Measurements from ENCODE around the gene SCAF1. TPM values are rescaled to one million over a fixed set of nuclear protein-coding genes. Genes with fewer than 3 reads are reported as not detected.
A peak's percentile ranks its signal among the peaks of the same experiment; 100 is the strongest.

The SCAF1 gene
- total and polyA plus RNA-seq, 9 of the 15 experiments (the other 6 are each of a cell fraction or from before 2014, with no cell fraction given): 0.20 to 79.0 (median 4.9) TPM

GRCh38 chr19:49655570-49656455 lies 13.8 kb downstream of the SCAF1 start:
- DNase-seq (ENCODE audit: extremely low read depth in 1 of 4, low spot score in 3 of 4): no peak
- Histone ChIP-seq H3K27ac (ENCODE audit: extremely low read depth, low read depth, low read length) (no peak overlapping the region), H3K4me1 (replicated peaks in 1 of 2; ENCODE audit: control insufficient read depth in 2 of 2, insufficient read depth in 2 of 2, low read length in 2 of 2) (peaks cover 0 to 18% of the 10 kb centered on the region in 2 experiments; a peak in 2 of 5 replicates), H3K4me3 (no peak overlapping the region), H3K27me3 (ENCODE audit: control insufficient read depth in 2 of 2, insufficient read depth in 2 of 2, low read length in 2 of 2) (no peaks in the 10 kb centered on the region), H4K20me1 (replicated peaks; ENCODE audit: control insufficient read depth, insufficient read depth, low read length) (0 out of 2 replicates have a peak, but pooled peaks cover 14% of the 10 kb centered on the region), H3K9me1 (ENCODE audit: control insufficient read depth, insufficient read depth, low read length) (peaks cover 2% of the 10 kb centered on the region), H3K79me2 (ENCODE audit: control insufficient read depth, insufficient read depth, low read length) (no peaks in the 10 kb centered on the region), H3K9me3 (replicated peaks; ENCODE audit: control insufficient read depth, insufficient read depth, low read depth, low read length) (peaks cover 2% of the 10 kb centered on the region; the same call in 1 of the 2 replicates), H3K36me3 (ENCODE audit: control insufficient read depth, insufficient read depth, low read length) (peaks cover 88% of the 10 kb centered on the region; the same call in 2 of the 3 replicates), H3K9ac (ENCODE audit: insufficient read depth in 1 of 2, low read depth in 2 of 2, low read length in 2 of 2) (no peak overlapping the region), H2AFZ (ENCODE audit: low read depth, low read length) (no peak overlapping the region), H3K4me2 (ENCODE audit: insufficient read depth, low read length) (no peak overlapping the region)
- no peak for ATAC-seq
- intact Hi-C loops (cut with micrococcal nuclease): no loop called here
- ChIA-PET CTCF (ENCODE audit: low intra/inter-chr PET ratio) (no interaction called here), POLR2A (interaction anchor here (0.6 to 4.8 kb wide), 7 partner anchors 9 to 216 kb away, joined by 3 to 28 read pairs (median 4); partner anchors contain the start of genes BCL2L12, IRF3, PRRG2 and RRAS)
- in situ Hi-C loops (cut with MboI): no loop called here
- TF ChIP-seq ZNF121 (CRISPR knock-in tag; conservative IDR thresholded peaks at IDR 0.05) (peak; percentile 61), ZNF146 (CRISPR knock-in tag; IDR thresholded peaks at IDR 0.05; ENCODE audit: unreplicated experiment) (no peak), ELF1 (tag; IDR thresholded peaks at IDR 0.05) (no peak), E2F4 (CRISPR knock-in tag; IDR thresholded peaks at IDR 0.05; ENCODE audit: low read depth) (no peak), POLR2G (IDR thresholded peaks at IDR 0.05; ENCODE audit: low read depth, low read length) (peak; percentile 31)
- WGBS (ENCODE audit: insufficient coverage, low coverage, missing lambda C conversion rate): 88% methylated on average over 22 of the region's 23 CpGs
- BruUV-seq (replicated peaks): no TSS peak
- FAIRE-seq: no peak

Measured in K562 (cell line).